Measurements from ENCODE around the gene OR1N1.

OR1N1 gene

GRCh38 chr9:122477346-122477745 is 49.7 kb downstream of the OR1N1 start:
- DNase-seq (ENCODE audit: extremely low read depth, low read depth): no peak
- no peak for TF ChIP-seq CTCF (IDR thresholded peaks at IDR 0.05; ENCODE audit: low read depth, low read length, missing control alignments)
- H3K4me3 ChIP-seq (replicated peaks; ENCODE audit: low read depth, low read length): no peak overlapping the region

Data from HFF-Myc (cell line).